Astrocyte (in vitro differentiated cells and primary cell): ENCODE data around the gene ST6GALNAC5. TPM values are rescaled to one million over a fixed set of nuclear protein-coding genes. Genes with fewer than 3 reads are reported as not detected.

ENCODE experiments used
- DNase-seq: peaks from one replicate; pipeline ENCODE4 v3.0.0-alpha.2; 2010; ENCODE audit warnings: low read depth
- FAIRE-seq: peaks from 2 replicates; lab custom pipeline; 2011; peaks lifted over from hg19 to GRCh38; lab: Jason Lieb, UNC
- H2AFZ ChIP-seq: 2 replicates; pipeline ENCODE4 v1.6.0; 2012; ENCODE audit warnings: low read depth, low read length, inconsistent platforms
- H3K27ac ChIP-seq: 2 replicates; pipeline ENCODE4 v1.5.1; 2011; ENCODE audit warnings: low read depth, low read length, inconsistent platforms
- H3K27me3 ChIP-seq: 2 replicates; pipeline ENCODE4 v1.6.0; 2011; ENCODE audit warnings: low read length, inconsistent platforms; ENCODE audit not compliant: insufficient read depth
- H3K36me3 ChIP-seq: 2 replicates; pipeline ENCODE4 v1.5.1; 2011; ENCODE audit warnings: low read length, inconsistent platforms; ENCODE audit not compliant: insufficient read depth
- H3K4me1 ChIP-seq: 2 replicates; pipeline ENCODE4 v1.5.1; 2011; ENCODE audit warnings: low read length, inconsistent platforms; ENCODE audit not compliant: insufficient read depth
- H3K4me2 ChIP-seq: 2 replicates; pipeline ENCODE4 v1.6.0; 2012; ENCODE audit warnings: low read length, inconsistent platforms
- H3K4me3 ChIP-seq: 2 replicates; pipeline ENCODE4 v1.5.1; 2011; ENCODE audit warnings: low read depth, mild to moderate bottlenecking, low read length, inconsistent platforms; ENCODE audit not compliant: insufficient read depth
- H3K79me2 ChIP-seq: 2 replicates; pipeline ENCODE4 v1.6.0; 2012; ENCODE audit warnings: mild to moderate bottlenecking, low read length, inconsistent platforms; ENCODE audit not compliant: insufficient read depth
- H3K9ac ChIP-seq: 2 replicates; pipeline ENCODE4 v1.6.0; 2012; ENCODE audit warnings: mild to moderate bottlenecking, low read length, inconsistent platforms
- H3K9me3 ChIP-seq: 2 replicates; pipeline ENCODE4 v1.5.1; 2012; ENCODE audit warnings: low read depth, mild to moderate bottlenecking, low read length, inconsistent platforms; ENCODE audit not compliant: insufficient read depth
- H4K20me1 ChIP-seq: 2 replicates; pipeline ENCODE4 v1.6.0; 2012; ENCODE audit warnings: low read length, inconsistent platforms; ENCODE audit not compliant: insufficient read depth
- H3K27ac Mint-ChIP-seq: one replicate; pipeline ENCODE4 v1.8.0; 2021; ENCODE audit warnings: mild to moderate bottlenecking, mixed read lengths; ENCODE audit not compliant: unreplicated experiment
- H3K27me3 Mint-ChIP-seq: one replicate; pipeline ENCODE4 v1.8.0; 2021; ENCODE audit warnings: low read depth, mixed read lengths; ENCODE audit not compliant: unreplicated experiment
- H3K36me3 Mint-ChIP-seq: one replicate; pipeline ENCODE4 v1.8.0; 2021; ENCODE audit warnings: low read depth, mixed read lengths; ENCODE audit not compliant: unreplicated experiment
- H3K4me1 Mint-ChIP-seq: one replicate; pipeline ENCODE4 v1.8.0; 2021; ENCODE audit warnings: low read depth, mixed read lengths; ENCODE audit not compliant: unreplicated experiment
- H3K4me3 Mint-ChIP-seq: one replicate; pipeline ENCODE4 v1.8.0; 2021; ENCODE audit warnings: mild to moderate bottlenecking, moderate library complexity, mixed read lengths; ENCODE audit not compliant: unreplicated experiment
- H3K9me3 Mint-ChIP-seq: one replicate; pipeline ENCODE4 v1.8.0; 2021; ENCODE audit warnings: mild to moderate bottlenecking, mixed read lengths; ENCODE audit not compliant: unreplicated experiment
- EZH2 ChIP-seq: IDR thresholded peaks from 2 replicates; pipeline ENCODE4 v1.6.1; 2012; ENCODE audit warnings: mild to moderate bottlenecking, low read length, inconsistent platforms; ENCODE audit not compliant: insufficient read depth
- total RNA-seq: library from RNA; stranded (reverse); gene quantifications from 2 replicates; pipeline ENCODE4 v1.2.1, GENCODE V29; 2021
- TF ChIP-seq, protein P1 (sequence below): IDR thresholded peaks from 2 replicates; pipeline ENCODE4 v1.5.1; 2011; ENCODE audit warnings: low read depth, mild to moderate bottlenecking, inconsistent platforms, low read length, moderate library complexity; ENCODE audit not compliant: insufficient read depth

The ST6GALNAC5 gene
- total RNA-seq, 1 donor from 2014 or later: 1.3 TPM

DNA sequence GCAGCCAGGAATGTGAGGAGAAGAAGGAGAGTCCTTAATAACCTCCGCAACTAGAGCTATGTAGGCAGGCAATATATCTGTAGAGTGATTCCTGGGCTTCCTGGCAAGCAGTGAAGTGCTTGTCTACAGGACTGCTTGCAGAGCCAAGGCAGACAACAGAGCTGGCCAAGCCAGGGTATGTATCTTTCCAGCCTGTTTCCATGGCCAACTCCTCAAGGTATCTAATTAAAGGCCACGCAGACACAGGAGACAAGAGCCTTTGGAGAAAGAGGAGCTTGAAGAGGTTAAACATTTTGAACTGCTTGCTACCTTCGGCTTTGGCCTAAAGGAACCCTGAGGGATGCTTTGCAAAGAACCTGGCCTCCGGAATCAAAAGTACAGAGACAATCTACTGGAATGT, 214.6 kb downstream of the ST6GALNAC5 start:
- no peak overlapping the region for H3K4me3 Mint-ChIP-seq
- Histone ChIP-seq H3K4me3 (no peak overlapping the region), H2AFZ (no peak overlapping the region), H3K4me1 (no peaks in the 10 kb centered on the region), H3K36me3 (no peaks in the 10 kb centered on the region), H3K27me3 (no peaks in the 10 kb centered on the region), H3K27ac (no peak overlapping the region), H4K20me1 (no peaks in the 10 kb centered on the region), H3K9me3 (no peaks in the 10 kb centered on the region), H3K4me2 (no peak overlapping the region), H3K9ac (no peak overlapping the region), H3K79me2 (no peaks in the 10 kb centered on the region)
- TF ChIP-seq, protein P1, sequence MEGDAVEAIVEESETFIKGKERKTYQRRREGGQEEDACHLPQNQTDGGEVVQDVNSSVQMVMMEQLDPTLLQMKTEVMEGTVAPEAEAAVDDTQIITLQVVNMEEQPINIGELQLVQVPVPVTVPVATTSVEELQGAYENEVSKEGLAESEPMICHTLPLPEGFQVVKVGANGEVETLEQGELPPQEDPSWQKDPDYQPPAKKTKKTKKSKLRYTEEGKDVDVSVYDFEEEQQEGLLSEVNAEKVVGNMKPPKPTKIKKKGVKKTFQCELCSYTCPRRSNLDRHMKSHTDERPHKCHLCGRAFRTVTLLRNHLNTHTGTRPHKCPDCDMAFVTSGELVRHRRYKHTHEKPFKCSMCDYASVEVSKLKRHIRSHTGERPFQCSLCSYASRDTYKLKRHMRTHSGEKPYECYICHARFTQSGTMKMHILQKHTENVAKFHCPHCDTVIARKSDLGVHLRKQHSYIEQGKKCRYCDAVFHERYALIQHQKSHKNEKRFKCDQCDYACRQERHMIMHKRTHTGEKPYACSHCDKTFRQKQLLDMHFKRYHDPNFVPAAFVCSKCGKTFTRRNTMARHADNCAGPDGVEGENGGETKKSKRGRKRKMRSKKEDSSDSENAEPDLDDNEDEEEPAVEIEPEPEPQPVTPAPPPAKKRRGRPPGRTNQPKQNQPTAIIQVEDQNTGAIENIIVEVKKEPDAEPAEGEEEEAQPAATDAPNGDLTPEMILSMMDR: no peak
- no peak for TF ChIP-seq EZH2
- no peak overlapping the region for H3K27ac Mint-ChIP-seq
- DNase-seq (no peak), FAIRE-seq (no peak)
- H3K36me3 Mint-ChIP-seq: no peaks in the 10 kb centered on the region
- H3K9me3 Mint-ChIP-seq: no peaks in the 10 kb centered on the region
- H3K27me3 Mint-ChIP-seq: peaks cover 8% of the 10 kb centered on the region
- H3K4me1 Mint-ChIP-seq: no peaks in the 10 kb centered on the region

DNA sequence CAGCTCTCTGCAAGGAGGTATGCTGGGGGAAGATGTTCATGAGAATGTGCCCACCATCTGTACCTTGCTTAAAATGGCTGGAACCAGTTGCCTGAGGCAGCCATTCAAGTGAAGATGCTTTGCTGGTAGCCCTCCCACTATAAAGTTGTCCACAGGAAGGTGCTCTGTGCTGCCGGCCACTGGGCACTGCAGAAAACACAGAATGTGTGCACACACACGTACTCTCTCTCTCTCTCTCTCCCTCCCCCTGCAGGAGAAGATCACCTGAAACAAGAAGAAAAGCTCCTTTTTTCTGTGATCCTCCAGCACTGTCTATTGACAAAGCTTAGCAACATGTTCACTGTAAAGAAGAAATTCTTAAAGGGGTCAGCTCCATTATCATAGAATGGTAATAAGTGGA, 217.2 kb downstream of the ST6GALNAC5 start:
- FAIRE-seq (no peak), DNase-seq (no peak)
- no peaks in the 10 kb centered on the region for H3K36me3 ChIP-seq
- no peaks in the 10 kb centered on the region for H3K9me3 Mint-ChIP-seq
- H3K9ac ChIP-seq: no peak overlapping the region
- TF ChIP-seq, protein P1: no peak
- TF ChIP-seq EZH2: no peak
- no peak overlapping the region for H3K27ac ChIP-seq
- H3K27ac Mint-ChIP-seq: no peak overlapping the region
- H3K4me3 Mint-ChIP-seq: no peak overlapping the region
- H3K79me2 ChIP-seq: no peaks in the 10 kb centered on the region
- no peaks in the 10 kb centered on the region for H3K9me3 ChIP-seq
- no peaks in the 10 kb centered on the region for H3K4me1 ChIP-seq
- H2AFZ ChIP-seq: no peak overlapping the region
- H4K20me1 ChIP-seq: no peaks in the 10 kb centered on the region
- no peak overlapping the region for H3K4me3 ChIP-seq
- H3K4me1 Mint-ChIP-seq: no peaks in the 10 kb centered on the region
- no peaks in the 10 kb centered on the region for H3K36me3 Mint-ChIP-seq
- no peaks in the 10 kb centered on the region for H3K27me3 Mint-ChIP-seq
- no peaks in the 10 kb centered on the region for H3K27me3 ChIP-seq
- H3K4me2 ChIP-seq: no peak overlapping the region

DNA sequence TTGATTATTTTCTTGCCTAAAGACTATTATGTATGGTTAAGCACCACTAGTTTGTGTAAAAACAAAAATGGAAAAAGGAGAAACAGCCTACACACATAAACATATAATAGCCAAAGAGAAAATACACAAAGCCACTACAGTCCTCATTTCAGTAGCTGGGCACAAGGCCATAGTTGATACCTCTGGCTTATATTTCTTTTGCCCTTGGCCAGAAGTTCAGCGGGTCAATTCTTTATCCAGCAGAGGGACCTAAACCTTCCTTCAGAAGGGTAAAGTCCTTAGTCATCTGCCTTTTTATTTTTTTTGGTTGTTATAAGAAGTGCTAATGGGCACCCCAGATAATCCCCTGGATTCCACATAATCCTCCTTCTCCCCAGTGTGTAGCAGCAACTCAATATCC, 217.8 kb downstream of the ST6GALNAC5 start:
- H3K4me1 ChIP-seq: no peaks in the 10 kb centered on the region
- TF ChIP-seq EZH2: no peak
- TF ChIP-seq, protein P1: no peak
- no peak for FAIRE-seq

More for the DNA sequence above, 217.8 kb downstream of the ST6GALNAC5 start:
- H3K27ac ChIP-seq: no peak overlapping the region
- no peak for DNase-seq
- H3K9ac ChIP-seq: no peak overlapping the region
- H2AFZ ChIP-seq: no peak overlapping the region
- Mint-ChIP-seq H3K27ac (no peak overlapping the region), H3K4me3 (no peak overlapping the region), H3K9me3 (no peaks in the 10 kb centered on the region), H3K36me3 (no peaks in the 10 kb centered on the region), H3K4me1 (no peaks in the 10 kb centered on the region), H3K27me3 (no peaks in the 10 kb centered on the region)
- H3K27me3 ChIP-seq: no peaks in the 10 kb centered on the region
- no peaks in the 10 kb centered on the region for H3K79me2 ChIP-seq
- H3K36me3 ChIP-seq: no peaks in the 10 kb centered on the region
- H3K9me3 ChIP-seq: no peaks in the 10 kb centered on the region
- no peaks in the 10 kb centered on the region for H4K20me1 ChIP-seq
- no peak overlapping the region for H3K4me3 ChIP-seq
- no peak overlapping the region for H3K4me2 ChIP-seq
